Smooth muscle cell (in vitro differentiated cells): ENCODE measurements around the gene MAPK10. TPM values are rescaled to one million over a fixed set of nuclear protein-coding genes. Genes with fewer than 3 reads are reported as not detected.

Experiments
- DNase-seq: peaks from one replicate; lab custom pipeline; 2025; ENCODE audit not compliant: unreplicated experiment; lab: John Stamatoyannopoulos, UW
- H2AFZ ChIP-seq: fragments of 200-600 bp; sonication (generic); 2 replicates; pipeline ENCODE4 v1.6.0; 2016; ENCODE audit warnings: antibody characterized with exemption, low read depth, mild to moderate bottlenecking
- H3F3A ChIP-seq: fragments of 200-600 bp; sonication (generic); 2 replicates; pipeline ENCODE4 v1.6.0; 2017; ENCODE audit warnings: antibody characterized with exemption, low read depth
- H3K27ac ChIP-seq: fragments of 200-600 bp; sonication (generic); 2 replicates; pipeline ENCODE4 v1.5.1; 2016; ENCODE audit warnings: low read depth, mild to moderate bottlenecking
- H3K27me3 ChIP-seq: fragments of 200-600 bp; sonication (generic); 2 replicates; pipeline ENCODE4 v1.6.1; 2016; ENCODE audit warnings: low read depth, mild to moderate bottlenecking
- H3K36me3 ChIP-seq: fragments of 200-600 bp; sonication (generic); 2 replicates; pipeline ENCODE4 v1.5.1; 2016; ENCODE audit warnings: low read depth
- H3K4me1 ChIP-seq: fragments of 200-600 bp; sonication (generic); 2 replicates; pipeline ENCODE4 v1.5.1; 2016; ENCODE audit warnings: low read depth
- H3K4me2 ChIP-seq: fragments of 200-600 bp; sonication (generic); 2 replicates; pipeline ENCODE4 v1.6.0; 2016; ENCODE audit warnings: mild to moderate bottlenecking
- H3K4me3 ChIP-seq: fragments of 200-600 bp; sonication (generic); 2 replicates; pipeline ENCODE4 v1.5.1; 2016; ENCODE audit warnings: mild to moderate bottlenecking
- H3K79me2 ChIP-seq: fragments of 200-600 bp; sonication (generic); 2 replicates; pipeline ENCODE4 v1.6.0; 2016; ENCODE audit warnings: low read depth, mild to moderate bottlenecking
- H3K9ac ChIP-seq: fragments of 200-600 bp; sonication (generic); 2 replicates; pipeline ENCODE4 v1.6.0; 2016; ENCODE audit warnings: low read depth
- H3K9me3 ChIP-seq: fragments of 200-600 bp; sonication (generic); replicated peaks from 2 replicates; pipeline ENCODE4 v1.5.1; 2016; ENCODE audit warnings: low read depth
- H4K20me1 ChIP-seq: fragments of 200-600 bp; sonication (generic); 2 replicates; pipeline ENCODE4 v1.6.0; 2016; ENCODE audit warnings: low read depth
- WGBS: methylation state at CpG from one replicate; pipeline ENCODE4 v1.1.7; 2016; ENCODE audit warnings: low lambda C conversion rate; 5-methylcytosine and 5-hydroxymethylcytosine counted together
- polyA plus RNA-seq: library from polyadenylated mRNA; unstranded; fragments of >200 nt; fragmentation: Nextera tagmentation; extraction: Ambion mirVana; gene quantifications from 2 replicates; pipeline ENCODE4 v1.2.1, GENCODE V29; 2016
- total RNA-seq: library from RNA; depleted of rRNA; stranded (reverse); fragments of >200 nt; gene quantifications from 2 replicates; pipeline ENCODE4 v1.2.3, GENCODE V29; 2014
- TF ChIP-seq, protein P1 (sequence below): fragments of 200-600 bp; sonication (generic); IDR thresholded peaks from 2 replicates; pipeline ENCODE4 v1.5.1; 2017; ENCODE audit warnings: borderline replicate concordance, mild to moderate bottlenecking, antibody characterized with exemption; ENCODE audit not compliant: insufficient read depth, poor library complexity, severe bottlenecking

The MAPK10 gene
- total and polyA plus RNA-seq, 2 experiments from 2014 or later: 2.4 to 13.3 TPM

DNA sequence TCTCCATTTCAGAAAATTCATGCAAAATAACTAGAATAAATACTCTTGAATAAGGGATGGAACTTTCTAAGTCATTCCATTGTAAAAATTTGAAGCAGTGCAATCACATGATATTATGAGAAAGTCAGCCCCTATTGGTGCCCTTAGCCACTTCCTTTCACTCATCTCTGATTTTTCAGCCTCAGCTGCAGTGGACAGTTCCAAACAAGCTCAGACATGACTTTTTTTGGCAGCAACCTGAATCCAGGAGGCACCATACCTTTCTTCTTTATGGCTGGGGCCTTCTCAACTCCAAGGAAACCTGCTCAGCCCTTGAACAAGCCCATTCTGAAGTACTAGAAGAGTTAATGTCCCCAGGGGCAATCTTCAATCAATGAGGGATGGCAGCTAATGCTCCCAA is 40.5 kb downstream of the MAPK10 start:
- TF ChIP-seq, protein P1, sequence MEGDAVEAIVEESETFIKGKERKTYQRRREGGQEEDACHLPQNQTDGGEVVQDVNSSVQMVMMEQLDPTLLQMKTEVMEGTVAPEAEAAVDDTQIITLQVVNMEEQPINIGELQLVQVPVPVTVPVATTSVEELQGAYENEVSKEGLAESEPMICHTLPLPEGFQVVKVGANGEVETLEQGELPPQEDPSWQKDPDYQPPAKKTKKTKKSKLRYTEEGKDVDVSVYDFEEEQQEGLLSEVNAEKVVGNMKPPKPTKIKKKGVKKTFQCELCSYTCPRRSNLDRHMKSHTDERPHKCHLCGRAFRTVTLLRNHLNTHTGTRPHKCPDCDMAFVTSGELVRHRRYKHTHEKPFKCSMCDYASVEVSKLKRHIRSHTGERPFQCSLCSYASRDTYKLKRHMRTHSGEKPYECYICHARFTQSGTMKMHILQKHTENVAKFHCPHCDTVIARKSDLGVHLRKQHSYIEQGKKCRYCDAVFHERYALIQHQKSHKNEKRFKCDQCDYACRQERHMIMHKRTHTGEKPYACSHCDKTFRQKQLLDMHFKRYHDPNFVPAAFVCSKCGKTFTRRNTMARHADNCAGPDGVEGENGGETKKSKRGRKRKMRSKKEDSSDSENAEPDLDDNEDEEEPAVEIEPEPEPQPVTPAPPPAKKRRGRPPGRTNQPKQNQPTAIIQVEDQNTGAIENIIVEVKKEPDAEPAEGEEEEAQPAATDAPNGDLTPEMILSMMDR: no peak
- Histone ChIP-seq H3K36me3 (no peaks in the 10 kb centered on the region), H4K20me1 (no peaks in the 10 kb centered on the region), H3K79me2 (no peaks in the 10 kb centered on the region), H3K27ac (no peak overlapping the region), H3K27me3 (no peaks in the 10 kb centered on the region), H3K4me3 (no peak overlapping the region), H3K4me1 (no peaks in the 10 kb centered on the region), H3K9me3 (no peaks in the 10 kb centered on the region), H2AFZ (no peak overlapping the region), H3K4me2 (no peak overlapping the region), H3K9ac (no peak overlapping the region), H3F3A (no peaks in the 10 kb centered on the region)
- no peak for DNase-seq

DNA sequence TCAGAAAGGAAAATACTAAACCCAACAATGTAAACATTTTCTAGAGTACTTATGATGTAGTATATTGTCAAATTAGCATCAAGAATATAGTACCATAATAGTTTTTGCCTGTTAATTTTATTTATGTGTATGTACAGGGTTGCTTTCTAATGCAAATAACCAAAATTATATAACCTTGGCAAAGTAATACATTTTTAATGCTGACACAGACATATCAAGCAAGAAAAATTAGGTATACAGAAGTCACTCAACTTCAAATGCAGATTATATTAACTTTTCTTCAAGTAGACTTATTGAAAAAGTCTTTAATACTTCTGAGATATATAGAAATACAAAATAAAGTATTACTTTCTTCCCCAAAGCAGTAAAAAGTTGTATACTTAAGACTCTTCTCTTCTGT is 44.3 kb downstream of the MAPK10 start:
- Histone ChIP-seq H3K4me2 (no peak overlapping the region), H2AFZ (no peak overlapping the region), H3K27ac (no peak overlapping the region), H3K27me3 (no peaks in the 10 kb centered on the region), H3K4me1 (no peaks in the 10 kb centered on the region), H3K36me3 (no peaks in the 10 kb centered on the region), H3K9me3 (no peaks in the 10 kb centered on the region), H3K4me3 (no peak overlapping the region), H3K79me2 (no peaks in the 10 kb centered on the region), H4K20me1 (no peaks in the 10 kb centered on the region), H3K9ac (no peak overlapping the region), H3F3A (no peaks in the 10 kb centered on the region)
- TF ChIP-seq, protein P1: no peak
- DNase-seq: no peak

DNA sequence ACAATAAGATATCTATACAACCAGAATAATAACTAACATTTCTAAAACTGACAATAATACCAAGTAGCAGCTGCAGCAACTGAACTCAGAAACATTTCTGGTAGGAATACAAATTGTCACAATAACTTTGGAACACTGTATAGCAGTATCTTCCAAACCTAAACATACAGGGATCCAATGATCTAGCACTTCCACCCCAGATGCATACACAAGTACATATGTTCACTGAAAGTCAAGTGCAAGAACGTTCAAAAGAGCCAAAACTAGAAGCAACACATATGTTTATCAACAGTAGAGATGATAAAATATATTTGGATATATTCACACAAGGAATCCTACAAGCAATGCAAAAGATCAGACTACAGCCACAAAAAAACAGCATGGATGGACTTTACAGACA is 46.2 kb downstream of the MAPK10 start:
- H3F3A ChIP-seq: no peaks in the 10 kb centered on the region
- no peak overlapping the region for H3K4me2 ChIP-seq
- no peak for DNase-seq
- no peaks in the 10 kb centered on the region for H3K9me3 ChIP-seq
- H3K79me2 ChIP-seq: no peaks in the 10 kb centered on the region
- H3K27ac ChIP-seq: no peak overlapping the region
- no peak overlapping the region for H2AFZ ChIP-seq
- no peaks in the 10 kb centered on the region for H3K27me3 ChIP-seq
- H4K20me1 ChIP-seq: no peaks in the 10 kb centered on the region
- TF ChIP-seq, protein P1: no peak
- no peaks in the 10 kb centered on the region for H3K36me3 ChIP-seq
- H3K4me3 ChIP-seq: no peak overlapping the region
- 79% methylated on average over 1 of the region's 1 CpG for WGBS
- no peaks in the 10 kb centered on the region for H3K4me1 ChIP-seq
- H3K9ac ChIP-seq: no peak overlapping the region

DNA sequence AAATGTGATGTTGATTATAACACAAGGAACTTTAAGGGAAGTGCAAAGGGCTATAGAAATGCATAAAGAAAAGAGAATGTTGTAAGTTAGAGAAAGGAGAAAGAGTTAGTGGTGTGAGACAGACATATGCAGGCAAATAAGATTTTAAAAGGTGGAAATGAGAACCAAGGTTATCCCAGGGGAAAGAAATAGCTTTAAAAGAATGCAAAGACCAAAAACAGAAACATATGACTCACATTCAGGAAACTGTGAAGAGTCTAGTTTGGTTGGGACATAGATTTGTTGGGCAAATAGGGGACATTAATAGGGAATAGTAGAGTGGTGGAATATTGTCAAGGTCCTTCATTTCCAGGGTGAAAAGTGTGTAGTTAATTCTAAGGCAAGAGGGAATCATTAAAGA is 52.4 kb downstream of the MAPK10 start:
- no peak overlapping the region for H2AFZ ChIP-seq
- no peaks in the 10 kb centered on the region for H3K79me2 ChIP-seq
- DNase-seq: no peak
- no peak overlapping the region for H3K4me3 ChIP-seq
- H3K9me3 ChIP-seq: no peaks in the 10 kb centered on the region
- H3F3A ChIP-seq: no peaks in the 10 kb centered on the region
- no peak overlapping the region for H3K9ac ChIP-seq
- no peak overlapping the region for H3K4me2 ChIP-seq
- TF ChIP-seq, protein P1: no peak
- no peak overlapping the region for H3K27ac ChIP-seq
- H3K4me1 ChIP-seq: peaks cover 7% of the 10 kb centered on the region
- H4K20me1 ChIP-seq: no peaks in the 10 kb centered on the region
- H3K36me3 ChIP-seq: no peaks in the 10 kb centered on the region
- H3K27me3 ChIP-seq: no peaks in the 10 kb centered on the region
